Panc1 (cell line): Measurements from ENCODE around the gene SUPT5H. TPM values are rescaled to one million over a fixed set of nuclear protein-coding genes. Genes with fewer than 3 reads are reported as not detected.

Source experiments
- ATAC-seq: fragments of 200-7000 bp; cut with Tn5 transposase; 2 replicates; pipeline ENCODE4 v1.9.1; 2020; ENCODE audit warnings: mild to moderate bottlenecking, moderate library complexity
- BruUV-seq: library from RNA; stranded (reverse); fragments of 400-500 nt; replicated peaks from 2 replicates; lab custom pipeline; 2021; lab: Mats Ljungman, UMichigan
- CTCF ChIA-PET: fragments of 300-600 bp; sonication (Branson Sonifier 250); formaldehyde crosslinking; loops from one replicate; lab custom pipeline; 2022; ENCODE audit warnings: antibody characterized with exemption; lab: Charles Lee
- POLR2A ChIA-PET: fragments of 300-600 bp; sonication (Branson Sonifier 250); formaldehyde crosslinking; loops from one replicate; lab custom pipeline; 2022; ENCODE audit warnings: antibody characterized with exemption; lab: Charles Lee
- DNase-seq: peaks from one replicate; pipeline ENCODE4 v3.0.0-alpha.2; 2010; ENCODE audit warnings: low read depth, low spot score
- H3K27ac ChIP-seq: 2 replicates; pipeline ENCODE4 v1.5.1; 2011; ENCODE audit warnings: mild to moderate bottlenecking, low read length, inconsistent platforms
- H3K27me3 ChIP-seq: fragments of 200-500 bp; sonication (Bioruptor generic); 2 replicates; pipeline ENCODE4 v1.6.0; 2014; ENCODE audit warnings: low read length, inconsistent platforms; ENCODE audit not compliant: control insufficient read depth, insufficient read depth
- H3K36me3 ChIP-seq: fragments of 200-500 bp; sonication (Bioruptor generic); 2 replicates; pipeline ENCODE4 v1.5.1; 2014; ENCODE audit warnings: inconsistent platforms, mild to moderate bottlenecking, low read length, moderate library complexity; ENCODE audit not compliant: control insufficient read depth, insufficient read depth
- H3K4me1 ChIP-seq: 2 replicates; pipeline ENCODE4 v1.5.1; 2011; ENCODE audit warnings: inconsistent platforms, mild to moderate bottlenecking, low read length, moderate library complexity; ENCODE audit not compliant: control insufficient read depth, insufficient read depth
- H3K4me3 ChIP-seq, 2 experiments: 2 replicates each; pipeline ENCODE4 v1.5.1; 2011 to 2012; ENCODE audit warnings: low read depth in 2 of 2, low read length in 2 of 2, mild to moderate bottlenecking in 2 of 2, inconsistent platforms in 1 of 2, moderate library complexity in 1 of 2
- H3K9me3 ChIP-seq: fragments of 200-500 bp; sonication (Bioruptor generic); 2 replicates; pipeline ENCODE4 v1.5.1; 2014; ENCODE audit warnings: low read depth, mild to moderate bottlenecking, inconsistent platforms, low read length, moderate library complexity; ENCODE audit not compliant: control insufficient read depth, insufficient read depth
- CTCF ChIP-seq: fragments of 450-650 bp; IDR thresholded peaks from 2 replicates; pipeline ENCODE4 v1.5.1; 2017; ENCODE audit warnings: mild to moderate bottlenecking
- POLR2AphosphoS5 ChIP-seq: IDR thresholded peaks from 2 replicates; pipeline ENCODE4 v1.6.1; 2012; ENCODE audit warnings: mild to moderate bottlenecking, low read depth, low read length, moderate library complexity
- SIN3A ChIP-seq: IDR thresholded peaks from 2 replicates; pipeline ENCODE4 v1.6.1; 2012; ENCODE audit warnings: low read depth, mild to moderate bottlenecking, low read length, moderate library complexity, borderline replicate concordance; ENCODE audit not compliant: insufficient read depth
- TCF7L2 ChIP-seq: IDR thresholded peaks from 2 replicates; pipeline ENCODE4 v1.6.1; 2011; ENCODE audit warnings: mild to moderate bottlenecking, low read depth, low read length, inconsistent platforms
- in situ Hi-C: cut with HindIII; loops from 2 replicates; pipeline ENCODE4 v1.10.0; 2016; ENCODE audit warnings: low sequenced_read_pairs, low pct_unique_long_range_greater_than_20kb
- intact Hi-C: fragments of 100-400 bp; cut with micrococcal nuclease; formaldehyde crosslinking; loops from one replicate; pipeline ENCODE4 v1.10.0; 2022; ENCODE audit not compliant: unreplicated experiment
- total RNA-seq: library from RNA; stranded (reverse); gene quantifications from one replicate; pipeline ENCODE4 v1.2.1, GENCODE V29; 2021; ENCODE audit not compliant: unreplicated experiment
- TF ChIP-seq, protein P1 (sequence below), 2 experiments: IDR thresholded peaks; 2 replicates each; pipeline ENCODE4 v1.6.1; 2011 to 2012; ENCODE audit warnings: low read depth in 2 of 2, control low read depth in 1 of 2, low read length in 1 of 2, mild to moderate bottlenecking in 1 of 2, moderate library complexity in 1 of 2; ENCODE audit not compliant: insufficient read depth in 1 of 2

The SUPT5H gene
- total RNA-seq, 1 experiment from 2014 or later: 1,614 TPM

DNA sequence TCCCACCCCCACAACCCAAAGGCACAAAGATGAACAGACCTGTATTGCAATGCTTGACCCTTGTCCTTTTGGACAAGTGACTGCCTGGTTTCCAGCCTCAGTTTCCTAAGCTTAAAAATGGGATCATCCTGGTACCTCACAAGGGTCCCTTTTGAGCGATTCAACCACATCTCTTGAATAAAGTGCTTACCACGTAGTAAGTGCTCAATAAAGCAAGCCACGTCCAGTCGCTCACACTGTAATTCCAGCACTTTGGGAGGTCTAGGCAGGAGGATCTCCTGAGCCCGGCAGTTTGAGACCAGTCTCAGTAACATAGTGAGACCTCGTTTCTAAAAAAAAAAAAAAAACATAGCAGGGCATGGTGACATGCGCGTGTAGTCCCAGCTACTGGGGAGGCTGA is 54.5 kb downstream of the SUPT5H start:
- Histone ChIP-seq H3K9me3 (no peaks in the 10 kb centered on the region), H3K27me3 (peaks cover 8% of the 10 kb centered on the region), H3K4me1 (peaks cover 23% of the 10 kb centered on the region), H3K36me3 (no peaks in the 10 kb centered on the region), H3K27ac (no peak overlapping the region), H3K4me3 (no peak overlapping the region)
- no TSS peak for BruUV-seq
- DNase-seq: no peak
- in situ Hi-C loops (loop anchor here (5.0 kb wide), 6 partner anchors 42 to 342 kb away; partner anchors contain the start of genes EID2, MED29 and PAF1), intact Hi-C loops (loop anchor here (2.0 kb wide), 2 partner anchors 33 to 59 kb away; partner anchors contain the start of gene EID2B)
- ATAC-seq: no peak
- TF ChIP-seq POLR2AphosphoS5 (no peak), CTCF (no peak), SIN3A (no peak), TCF7L2 (no peak)
- TF ChIP-seq, protein P1, sequence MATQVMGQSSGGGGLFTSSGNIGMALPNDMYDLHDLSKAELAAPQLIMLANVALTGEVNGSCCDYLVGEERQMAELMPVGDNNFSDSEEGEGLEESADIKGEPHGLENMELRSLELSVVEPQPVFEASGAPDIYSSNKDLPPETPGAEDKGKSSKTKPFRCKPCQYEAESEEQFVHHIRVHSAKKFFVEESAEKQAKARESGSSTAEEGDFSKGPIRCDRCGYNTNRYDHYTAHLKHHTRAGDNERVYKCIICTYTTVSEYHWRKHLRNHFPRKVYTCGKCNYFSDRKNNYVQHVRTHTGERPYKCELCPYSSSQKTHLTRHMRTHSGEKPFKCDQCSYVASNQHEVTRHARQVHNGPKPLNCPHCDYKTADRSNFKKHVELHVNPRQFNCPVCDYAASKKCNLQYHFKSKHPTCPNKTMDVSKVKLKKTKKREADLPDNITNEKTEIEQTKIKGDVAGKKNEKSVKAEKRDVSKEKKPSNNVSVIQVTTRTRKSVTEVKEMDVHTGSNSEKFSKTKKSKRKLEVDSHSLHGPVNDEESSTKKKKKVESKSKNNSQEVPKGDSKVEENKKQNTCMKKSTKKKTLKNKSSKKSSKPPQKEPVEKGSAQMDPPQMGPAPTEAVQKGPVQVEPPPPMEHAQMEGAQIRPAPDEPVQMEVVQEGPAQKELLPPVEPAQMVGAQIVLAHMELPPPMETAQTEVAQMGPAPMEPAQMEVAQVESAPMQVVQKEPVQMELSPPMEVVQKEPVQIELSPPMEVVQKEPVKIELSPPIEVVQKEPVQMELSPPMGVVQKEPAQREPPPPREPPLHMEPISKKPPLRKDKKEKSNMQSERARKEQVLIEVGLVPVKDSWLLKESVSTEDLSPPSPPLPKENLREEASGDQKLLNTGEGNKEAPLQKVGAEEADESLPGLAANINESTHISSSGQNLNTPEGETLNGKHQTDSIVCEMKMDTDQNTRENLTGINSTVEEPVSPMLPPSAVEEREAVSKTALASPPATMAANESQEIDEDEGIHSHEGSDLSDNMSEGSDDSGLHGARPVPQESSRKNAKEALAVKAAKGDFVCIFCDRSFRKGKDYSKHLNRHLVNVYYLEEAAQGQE (IDR thresholded peaks at IDR 0.05; ENCODE audit: insufficient read depth in 1 of 2, low read depth in 2 of 2, low read length in 1 of 2): no peak
- ChIA-PET POLR2A (interaction anchor here (0.6 to 6.6 kb wide), 11 partner anchors 14 to 334 kb away, joined by 3 to 66 read pairs (median 8); partner anchors contain the start of genes DYRK1B, RPS16, SELENOV and SUPT5H), CTCF (interaction anchor here (0.6 to 4.9 kb wide), 18 partner anchors 9 to 398 kb away, joined by 3 to 104 read pairs (median 6); partner anchors contain the start of genes EID2B and RPS16)

- Histone ChIP-seq H3K27ac (no peak overlapping the region), H3K4me3 (no peak overlapping the region), H3K36me3 (no peaks in the 10 kb centered on the region), H3K4me1 (peaks cover 23% of the 10 kb centered on the region), H3K27me3 (peaks cover 8% of the 10 kb centered on the region), H3K9me3 (no peaks in the 10 kb centered on the region)
- in situ Hi-C loops (loop anchor here (5.0 kb wide), 6 partner anchors 42 to 342 kb away; partner anchors contain the start of genes EID2, MED29 and PAF1), intact Hi-C loops (no loop called here)
- ATAC-seq (no peak), DNase-seq (no peak)
- ChIA-PET POLR2A (interaction anchor here (0.5 to 3.7 kb wide), 11 partner anchors 9 to 333 kb away, joined by 3 to 43 read pairs (median 5); partner anchors contain the start of genes DYRK1B, RPS16, SELENOV and SUPT5H), CTCF (interaction anchor here (0.6 to 4.9 kb wide), 24 partner anchors 8 to 719 kb away, joined by 3 to 104 read pairs (median 5); partner anchors contain the start of genes EID2B and RPS16)
- TF ChIP-seq SIN3A: no peak
- no TSS peak for BruUV-seq
Measured at GRCh38 chr19:39500543-39500942, 55.2 kb downstream of the SUPT5H start.

- in situ Hi-C loops (loop anchor here (5.0 kb wide), 6 partner anchors 41 to 341 kb away; partner anchors contain the start of genes EID2, MED29 and PAF1), intact Hi-C loops (no loop called here)
- Histone ChIP-seq H3K36me3 (no peaks in the 10 kb centered on the region), H3K27me3 (peaks cover 8% of the 10 kb centered on the region), H3K4me1 (peaks cover 24% of the 10 kb centered on the region), H3K4me3 (no peak overlapping the region), H3K9me3 (no peaks in the 10 kb centered on the region), H3K27ac (no peak overlapping the region)
- POLR2A ChIA-PET: interaction anchor here (0.5 to 3.7 kb wide), 8 partner anchors 12 to 332 kb away, joined by 3 to 43 read pairs (median 4); partner anchors contain the start of genes DYRK1B, RPS16 and SELENOV
- no peak for TF ChIP-seq TCF7L2
- CTCF ChIA-PET: interaction anchor here (0.6 to 4.9 kb wide), 12 partner anchors 7 to 104 kb away, joined by 3 to 104 read pairs (median 10); partner anchors contain the start of genes EID2B and RPS16
- BruUV-seq: no TSS peak
- no peak for DNase-seq
- no peak for ATAC-seq
Measured at GRCh38 chr19:39501340-39501739, 56.0 kb downstream of the SUPT5H start.
